HAP-1 (cell line): Measurements from ENCODE around the gene SCN4B.

Source experiments
- DNase-seq, 2 experiments: peaks; one replicate each; pipeline ENCODE4 v3.0.0-alpha.2; 2016 to 2020; ENCODE audit warnings: low spot score in 2 of 2
- H3K27me3 ChIP-seq: fragments of 250-450 bp; sonication (Bioruptor Pico); 2 replicates; pipeline ENCODE4 v1.5.1; 2020; ENCODE audit warnings: low read depth, mild to moderate bottlenecking, moderate library complexity
- H3K36me3 ChIP-seq: fragments of 250-450 bp; sonication (Bioruptor Pico); replicated peaks from 2 replicates; pipeline ENCODE4 v1.5.1; 2020; ENCODE audit warnings: mild to moderate bottlenecking
- H3K4me1 ChIP-seq: fragments of 250-450 bp; sonication (Bioruptor Pico); 2 replicates; pipeline ENCODE4 v1.5.1; 2020; ENCODE audit warnings: mild to moderate bottlenecking
- H3K4me3 ChIP-seq: fragments of 250-450 bp; sonication (Bioruptor Pico); 2 replicates; pipeline ENCODE4 v1.5.1; 2020; ENCODE audit warnings: mild to moderate bottlenecking, moderate library complexity
- H3K9me3 ChIP-seq: fragments of 250-450 bp; sonication (Bioruptor Pico); 2 replicates; pipeline ENCODE4 v1.5.1; 2020; ENCODE audit warnings: mild to moderate bottlenecking, moderate library complexity
- in situ Hi-C: fragments of 300-500 bp; cut with MboI; formaldehyde crosslinking; loops from 3 replicates; pipeline ENCODE4 v1.14.3; 2020; ENCODE audit warnings: low sequenced_read_pairs, inconsistent platforms, mixed read lengths

SCN4B gene

DNA sequence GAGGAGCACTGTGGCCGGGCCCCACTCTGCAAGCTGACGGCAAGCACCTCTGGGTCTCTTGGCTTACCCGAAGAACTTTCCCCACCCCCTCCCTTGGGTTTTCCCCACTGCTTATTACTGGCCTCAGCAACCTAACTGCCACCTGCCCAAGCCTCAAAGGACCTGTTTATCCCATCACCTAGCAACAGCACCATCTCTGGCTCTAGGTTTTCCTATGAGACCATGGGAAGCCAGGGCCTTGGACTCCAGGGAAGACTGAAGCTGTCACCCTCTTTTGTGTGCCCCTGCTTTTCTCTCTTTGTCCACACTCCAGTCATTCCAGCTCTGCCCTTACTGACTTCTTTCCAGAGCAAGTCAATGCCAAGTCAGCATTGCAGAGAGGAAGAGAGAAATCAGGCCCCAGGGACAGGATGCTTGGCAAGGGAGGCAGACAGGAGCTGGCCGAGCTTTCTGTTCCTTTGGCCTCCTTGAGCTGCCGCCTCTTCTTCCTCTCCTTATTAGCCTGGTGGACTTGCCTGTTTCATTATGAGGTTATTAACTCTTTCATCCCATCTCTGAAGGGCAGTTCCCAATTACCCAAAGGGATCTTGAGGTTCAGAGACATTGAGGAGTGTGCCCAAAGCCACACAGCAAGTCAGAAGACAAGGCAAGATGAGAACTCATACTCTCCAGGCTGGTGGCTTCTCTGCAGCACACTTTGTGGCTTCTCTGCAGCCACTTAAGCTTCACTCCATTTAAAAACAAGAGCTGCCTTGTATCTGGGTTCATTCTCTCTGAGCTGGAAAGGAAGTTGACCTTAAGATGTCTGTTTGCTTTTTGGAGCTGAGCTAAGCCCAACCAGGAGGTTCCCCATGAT, 65.5 kb downstream of the SCN4B start, which contains the start of gene SMIM35:
Gene SMIM35, minus strand, starts transcription at position 51 of the 856 bp plus-strand sequence. CDS start 206 bp downstream, outside the sequence.
- in situ Hi-C loops, result no loop called here
- Histone ChIP-seq H3K4me3 (no peak within 1 kb of the TSS), H3K27me3 (no peaks in the 10 kb centered on the region), H3K9me3 (peaks cover 2% of the 10 kb centered on the region; the same call in 1 of the 2 replicates), H3K4me1 (no peaks in the 10 kb centered on the region), H3K36me3 (no peaks in the 10 kb centered on the region)
- no peak for DNase-seq

DNA sequence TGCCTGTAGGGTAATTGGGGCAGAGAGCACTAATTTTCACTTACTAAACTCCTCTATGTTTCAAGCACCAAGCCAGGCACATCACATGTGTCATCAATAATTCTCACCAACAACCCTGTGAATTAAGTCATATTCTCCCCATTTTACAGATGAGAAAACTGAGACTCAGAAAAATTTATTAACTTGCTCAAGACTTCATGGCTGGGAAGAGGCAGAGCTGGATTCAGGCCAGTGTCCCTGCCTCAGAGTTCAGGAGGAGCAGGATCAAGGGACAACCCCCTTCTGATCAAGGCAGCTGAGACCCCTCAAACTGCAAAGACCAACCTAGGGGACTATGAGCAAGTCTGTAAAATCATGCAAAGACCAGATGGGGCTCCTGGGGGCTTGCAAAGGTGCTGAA, 68.0 kb downstream of the SCN4B start:
- H3K4me1 ChIP-seq, result no peaks in the 10 kb centered on the region
- DNase-seq, result no peak
- peaks cover 2% of the 10 kb centered on the region; the same call in 1 of the 2 replicates for H3K9me3 ChIP-seq
- in situ Hi-C loops, result no loop called here
- no peaks in the 10 kb centered on the region for H3K36me3 ChIP-seq
- no peak overlapping the region for H3K4me3 ChIP-seq
- H3K27me3 ChIP-seq, result peaks cover 11% of the 10 kb centered on the region

DNA sequence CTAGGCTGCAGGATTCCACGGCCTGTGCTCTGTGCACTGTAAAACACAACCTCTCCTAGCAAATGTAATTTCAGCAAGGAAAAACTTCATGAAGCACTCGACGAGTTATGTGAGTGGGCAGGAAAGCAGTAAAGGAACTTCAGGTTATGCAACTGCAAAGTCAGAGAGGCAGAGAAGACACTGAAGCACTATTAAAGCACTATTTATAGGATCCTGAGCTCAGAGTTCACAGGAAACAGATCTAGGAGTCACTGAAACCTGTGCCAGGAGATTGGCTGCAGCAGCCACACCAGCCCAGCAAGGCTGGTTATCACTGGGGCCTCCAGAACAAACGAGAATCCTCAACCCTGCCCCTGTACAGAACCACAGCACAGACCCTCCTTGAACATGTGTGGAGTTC, 68.4 kb downstream of the SCN4B start:
- in situ Hi-C loops, result no loop called here
- Histone ChIP-seq H3K36me3 (no peaks in the 10 kb centered on the region), H3K27me3 (peaks cover 11% of the 10 kb centered on the region), H3K9me3 (peaks cover 2% of the 10 kb centered on the region; the same call in 1 of the 2 replicates), H3K4me1 (no peaks in the 10 kb centered on the region), H3K4me3 (no peak overlapping the region)
- DNase-seq, result no peak
